Natural killer cell (primary cell): ENCODE results near the gene GPHN. TPM values are rescaled to one million over a fixed set of nuclear protein-coding genes. Genes with fewer than 3 reads are reported as not detected.
"Not testable (repeated sequence)": the region's sequence is repeated elsewhere in the genome, so short reads cannot be mapped to it uniquely, and the experiment has no call there.

Experiments
- ATAC-seq, 3 donors: fragments of 150-1000 bp in 2 of 3; fragments of 200-7000 bp in 1 of 3; cut with Tn5 transposase; 1 replicate in 1 of 3; 2 replicates in 2 of 3; pipeline ENCODE4 v1.10.0; 2021; ENCODE audit warnings: mild to moderate bottlenecking in 2 of 3, moderate library complexity in 2 of 3
- DNase-seq, 2 donors: peaks; one replicate each; pipeline versions ENCODE4 v3.0.0 to v3.0.0-alpha.2; 2013 to 2021; ENCODE audit warnings: mixed read lengths in 1 of 2
- H3K27ac ChIP-seq: one replicate; pipeline ENCODE4 v1.5.1; 2013; ENCODE audit warnings: mild to moderate bottlenecking, low read length
- H3K27me3 ChIP-seq: one replicate; pipeline ENCODE4 v1.6.1; 2013; ENCODE audit warnings: low read length; ENCODE audit not compliant: control insufficient read depth, insufficient read depth
- H3K36me3 ChIP-seq: one replicate; pipeline ENCODE4 v1.6.1; 2013; ENCODE audit warnings: low read length; ENCODE audit not compliant: control insufficient read depth, insufficient read depth
- H3K4me1 ChIP-seq: one replicate; pipeline ENCODE4 v1.6.1; 2013; ENCODE audit warnings: low read length; ENCODE audit not compliant: control insufficient read depth, insufficient read depth
- H3K4me3 ChIP-seq: one replicate; pipeline ENCODE4 v1.5.1; 2013; ENCODE audit warnings: low read length
- H3K9me3 ChIP-seq: one replicate; pipeline ENCODE4 v1.6.1; 2013; ENCODE audit warnings: low read length; ENCODE audit not compliant: control insufficient read depth, insufficient read depth
- H3K27ac Mint-ChIP-seq, 2 donors: one replicate each; pipeline ENCODE4 v1.8.0; 2022; ENCODE audit warnings: mild to moderate bottlenecking in 2 of 2, mixed read lengths in 2 of 2, moderate library complexity in 1 of 2
- H3K27me3 Mint-ChIP-seq, 2 donors: one replicate each; pipeline ENCODE4 v1.8.0; 2022; ENCODE audit warnings: low read depth in 2 of 2, mixed read lengths in 2 of 2
- H3K36me3 Mint-ChIP-seq: one replicate; pipeline ENCODE4 v1.8.0; 2022; ENCODE audit warnings: mixed read lengths
- H3K4me1 Mint-ChIP-seq, 2 donors: one replicate each; pipeline ENCODE4 v1.8.0; 2022; ENCODE audit warnings: mixed read lengths in 2 of 2
- H3K4me3 Mint-ChIP-seq: one replicate; pipeline ENCODE4 v1.8.0; 2022; ENCODE audit warnings: mild to moderate bottlenecking, moderate library complexity, mixed read lengths
- H3K9me3 Mint-ChIP-seq, 2 donors: one replicate each; pipeline ENCODE4 v1.8.0; 2022; ENCODE audit warnings: mixed read lengths in 2 of 2
- CTCF ChIP-seq: fragments of 200-600 bp; IDR thresholded peaks from one replicate; pipeline ENCODE4 v1.8.0; 2022; ENCODE audit warnings: antibody characterized with exemption
- WGBS: methylation state at CpG from one replicate; pipeline ENCODE4 v1.1.7; 2013; ENCODE audit warnings: missing lambda C conversion rate; ENCODE audit not compliant: insufficient coverage; 5-methylcytosine and 5-hydroxymethylcytosine counted together
- intact Hi-C: fragments of 100-400 bp; cut with micrococcal nuclease; formaldehyde crosslinking; loops from one replicate; pipeline ENCODE4 v1.14.2; 2022
- total RNA-seq, 4 donors: library from RNA; stranded (reverse); fragments of 120-200 nt in 1 of 4; gene quantifications; one replicate each; pipeline versions ENCODE4 v1.2.3 to v1.2.4, GENCODE V29; 2013 to 2022

Gene GPHN
- total RNA-seq, 3 donors from 2014 or later (not counting 1 experiment from before 2014, with no cell fraction given) = 6.3 to 9.4 (median 8.7) TPM

DNA sequence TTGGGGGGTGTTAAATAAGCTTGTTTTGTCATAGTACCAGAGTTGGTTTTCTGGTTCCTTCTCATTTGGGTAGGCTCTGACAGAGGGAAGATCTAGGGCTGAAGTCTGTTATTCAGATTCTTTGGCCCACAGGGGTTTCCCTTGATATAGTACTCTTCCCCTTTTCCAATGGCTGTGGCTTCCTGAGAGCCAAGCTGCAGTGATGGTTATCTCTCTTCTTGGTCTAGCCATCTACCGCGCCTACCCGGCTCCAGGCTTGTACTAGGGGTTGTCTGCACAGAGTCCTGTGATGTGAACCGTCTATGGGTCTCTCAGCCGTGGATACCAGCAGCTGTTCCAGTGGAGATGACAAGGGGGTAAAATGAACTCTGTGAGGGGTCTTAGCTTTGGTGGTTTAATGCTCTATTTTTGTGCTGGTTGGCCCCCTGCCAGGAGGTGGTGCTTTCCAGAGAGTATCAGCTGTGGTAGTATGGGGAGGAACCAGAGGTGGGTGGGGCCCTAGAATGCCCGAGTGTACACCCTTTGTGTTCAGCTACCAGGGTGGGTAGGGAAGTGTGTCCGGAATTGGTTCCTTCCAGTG lies 209.7 kb downstream of the GPHN start:
- Histone ChIP-seq H3K36me3 (no peaks in the 10 kb centered on the region), H3K27ac (no peak overlapping the region), H3K9me3 (no peaks in the 10 kb centered on the region), H3K27me3 (no peaks in the 10 kb centered on the region), H3K4me3 (no peak overlapping the region), H3K4me1 (no peaks in the 10 kb centered on the region)
- no peak overlapping the region for H3K4me3 Mint-ChIP-seq
- H3K27ac Mint-ChIP-seq = no peak overlapping the region
- peaks cover 15% of the 10 kb centered on the region for H3K36me3 Mint-ChIP-seq
- intact Hi-C loops = no loop called here
- 66% methylated on average over 7 of the region's 7 CpGs for WGBS
- DNase-seq = no peak
- no peaks in the 10 kb centered on the region for H3K27me3 Mint-ChIP-seq
- peaks cover 9 to 10% of the 10 kb centered on the region in 2 donors for H3K9me3 Mint-ChIP-seq
- ATAC-seq = no peak
- TF ChIP-seq CTCF = no peak
- H3K4me1 Mint-ChIP-seq = peaks cover 25 to 31% of the 10 kb centered on the region in 2 donors

- Mint-ChIP-seq H3K4me1 (no peaks in the 10 kb centered on the region), H3K27ac (no peak overlapping the region), H3K9me3 (peaks cover 7 to 17% of the 10 kb centered on the region in 2 donors), H3K27me3 (no peaks in the 10 kb centered on the region), H3K36me3 (peaks cover 5% of the 10 kb centered on the region), H3K4me3 (no peak overlapping the region)
- H3K27ac ChIP-seq = no peak overlapping the region
- DNase-seq (no peak), ATAC-seq (no peak)
- H3K4me3 ChIP-seq = no peak overlapping the region
- no peaks in the 10 kb centered on the region for H3K27me3 ChIP-seq
- no peaks in the 10 kb centered on the region for H3K4me1 ChIP-seq
- WGBS = 100% methylated on average over 1 of the region's 1 CpG
- no peaks in the 10 kb centered on the region for H3K36me3 ChIP-seq
- H3K9me3 ChIP-seq = peaks cover 13% of the 10 kb centered on the region
- intact Hi-C loops = no loop called here
- no peak for TF ChIP-seq CTCF
Measured at GRCh38 chr14:66724996-66725395, 217.0 kb downstream of the GPHN start.

- DNase-seq, H3K27ac Mint-ChIP-seq, H3K4me3 Mint-ChIP-seq, H3K27ac ChIP-seq, H3K4me3 ChIP-seq, H3K4me1 Mint-ChIP-seq, H3K36me3 Mint-ChIP-seq, H3K27me3 ChIP-seq, H3K27me3 Mint-ChIP-seq, H3K4me1 ChIP-seq, H3K36me3 ChIP-seq, intact Hi-C loops, ATAC-seq: not testable (repeated sequence)
- H3K9me3 ChIP-seq = peaks cover 24% of the 10 kb centered on the region
- H3K9me3 Mint-ChIP-seq = peaks cover 12 to 29% of the 10 kb centered on the region in 2 donors
- 58% methylated on average over 1 of the region's 1 CpG for WGBS
Measured at GRCh38 chr14:66731298-66731697, 223.4 kb downstream of the GPHN start.

DNA sequence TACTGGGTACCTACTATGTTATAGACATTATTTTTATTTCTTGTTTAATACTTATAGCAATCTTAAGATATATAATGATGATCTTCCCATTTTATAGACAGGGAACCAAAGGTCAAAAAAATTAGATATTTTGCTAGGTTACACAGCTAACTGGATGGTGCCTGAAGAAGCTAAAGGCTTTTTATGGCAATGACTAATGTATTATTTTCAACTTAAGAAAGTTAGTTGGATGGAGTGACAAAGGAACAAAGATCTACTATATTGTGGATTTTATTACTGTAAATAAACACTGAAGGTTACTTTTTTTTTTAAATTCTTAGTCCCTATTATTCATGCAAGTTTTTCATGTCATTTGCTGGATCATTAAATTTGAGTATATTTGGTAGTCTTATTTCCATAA lies 227.9 kb downstream of the GPHN start:
- Histone ChIP-seq H3K4me3 (no peak overlapping the region), H3K4me1 (no peaks in the 10 kb centered on the region), H3K27me3 (no peaks in the 10 kb centered on the region), H3K9me3 (peaks cover 11% of the 10 kb centered on the region), H3K27ac (no peak overlapping the region), H3K36me3 (no peaks in the 10 kb centered on the region)
- H3K4me1 Mint-ChIP-seq = no peaks in the 10 kb centered on the region
- H3K27ac Mint-ChIP-seq = no peak overlapping the region
- H3K4me3 Mint-ChIP-seq = no peak overlapping the region
- intact Hi-C loops = no loop called here
- H3K9me3 Mint-ChIP-seq = peaks cover 12 to 28% of the 10 kb centered on the region in 2 donors
- H3K36me3 Mint-ChIP-seq = peaks cover 16% of the 10 kb centered on the region
- H3K27me3 Mint-ChIP-seq = no peaks in the 10 kb centered on the region
- ATAC-seq (no peak), DNase-seq (no peak)
- TF ChIP-seq CTCF = no peak
